PC-3 (cell line): ENCODE results near the gene CCDC88B. TPM values are rescaled to one million over a fixed set of nuclear protein-coding genes. Genes with fewer than 3 reads are reported as not detected.

Experiments
- ATAC-seq: fragments of 200-7000 bp; cut with Tn5 transposase; 2 replicates; pipeline ENCODE4 v1.9.1; 2020; ENCODE audit warnings: mild to moderate bottlenecking, moderate library complexity
- BruUV-seq: library from RNA; stranded (reverse); fragments of 400-500 nt; replicated peaks from 2 replicates; lab custom pipeline; 2021; lab: Mats Ljungman, UMichigan
- CTCF ChIA-PET: fragments of 300-600 bp; sonication (Branson Sonifier 250); formaldehyde crosslinking; loops from one replicate; lab custom pipeline; 2022; ENCODE audit warnings: antibody characterized with exemption; lab: Charles Lee
- POLR2A ChIA-PET: fragments of 300-600 bp; sonication (Branson Sonifier 250); formaldehyde crosslinking; loops from one replicate; lab custom pipeline; 2022; ENCODE audit warnings: antibody characterized with exemption; ENCODE audit not compliant: unreplicated experiment; lab: Charles Lee
- DNase-seq: peaks from one replicate; pipeline ENCODE4 v3.0.0-alpha.2; 2015
- H2AFZ ChIP-seq: fragments of 300-600 bp; sonication (generic); 2 replicates; pipeline ENCODE4 v1.6.0; 2016; ENCODE audit warnings: antibody characterized with exemption, low read length
- H3F3A ChIP-seq: fragments of 300-600 bp; sonication (generic); one replicate; pipeline ENCODE4 v1.6.0; 2017; ENCODE audit warnings: antibody characterized with exemption, low read length, control low read depth, mild to moderate bottlenecking; ENCODE audit not compliant: unreplicated experiment
- H3K27ac ChIP-seq: fragments of 300-600 bp; sonication (generic); 2 replicates; pipeline ENCODE4 v1.5.1; 2016; ENCODE audit warnings: mild to moderate bottlenecking, low read length
- H3K27me3 ChIP-seq: fragments of 300-600 bp; sonication (generic); 2 replicates; pipeline ENCODE4 v1.6.1; 2016; ENCODE audit warnings: low read length, mixed read lengths
- H3K36me3 ChIP-seq: fragments of 300-600 bp; sonication (generic); 2 replicates; pipeline ENCODE4 v1.6.1; 2016; ENCODE audit warnings: low read depth, mixed run types, low read length, mixed read lengths
- H3K4me1 ChIP-seq: fragments of 300-600 bp; sonication (generic); 2 replicates; pipeline ENCODE4 v1.5.1; 2016; ENCODE audit warnings: low read length; ENCODE audit not compliant: insufficient read depth
- H3K4me2 ChIP-seq: fragments of 300-600 bp; sonication (generic); 2 replicates; pipeline ENCODE4 v1.6.0; 2016; ENCODE audit warnings: low read length
- H3K4me3 ChIP-seq: fragments of 300-600 bp; sonication (generic); 2 replicates; pipeline ENCODE4 v1.5.1; 2016; ENCODE audit warnings: mild to moderate bottlenecking, low read length, mixed read lengths
- H3K79me2 ChIP-seq: fragments of 300-600 bp; sonication (generic); 2 replicates; pipeline ENCODE4 v1.6.1; 2017; ENCODE audit warnings: low read length, mixed read lengths
- H3K9ac ChIP-seq: fragments of 300-600 bp; sonication (generic); 2 replicates; pipeline ENCODE4 v1.6.0; 2016; ENCODE audit warnings: mild to moderate bottlenecking, low read length
- H3K9me2 ChIP-seq: fragments of 300-600 bp; sonication (generic); replicated peaks from 2 replicates; pipeline ENCODE4 v1.6.1; 2016; ENCODE audit warnings: mixed run types, low read length, mixed read lengths
- H3K9me3 ChIP-seq: fragments of 300-600 bp; sonication (generic); 2 replicates; pipeline ENCODE4 v1.6.1; 2016; ENCODE audit warnings: low read length, mixed read lengths
- H4K20me1 ChIP-seq: fragments of 300-600 bp; sonication (generic); 2 replicates; pipeline ENCODE4 v1.6.1; 2016; ENCODE audit warnings: low read length, mixed read lengths
- CTCF ChIP-seq: fragments of 300-600 bp; sonication (generic); conservative IDR thresholded peaks from 2 replicates; pipeline ENCODE4 v1.5.1; 2017; ENCODE audit warnings: antibody characterized with exemption, low read depth, mild to moderate bottlenecking, low read length
- EZH2 ChIP-seq: fragments of 300-600 bp; sonication (generic); IDR thresholded peaks from one replicate; pipeline ENCODE4 v1.6.1; 2017; ENCODE audit warnings: antibody characterized with exemption, mild to moderate bottlenecking, low read length; ENCODE audit not compliant: unreplicated experiment
- EZH2phosphoT487 ChIP-seq: fragments of 300-600 bp; sonication (generic); IDR thresholded peaks from 2 replicates; pipeline ENCODE4 v1.6.1; 2018; ENCODE audit warnings: mild to moderate bottlenecking, antibody characterized with exemption, low read length, borderline replicate concordance
- intact Hi-C: fragments of 100-400 bp; cut with micrococcal nuclease; formaldehyde crosslinking; loops from 2 replicates; pipeline ENCODE4 v1.9.0; 2023
- total RNA-seq: library from RNA; depleted of rRNA; stranded (reverse); fragments of >200 nt; gene quantifications from 2 replicates; pipeline ENCODE4 v1.2.3, GENCODE V29; 2014

The CCDC88B gene
- total RNA-seq, 1 experiment from 2014 or later, result 21.0 TPM

GRCh38 chr11:64342869-64343745, 3.1 kb downstream of the CCDC88B start:
- peak overlapping the region; percentile 84 for H2AFZ ChIP-seq
- H3K27me3 ChIP-seq, result no peaks in the 10 kb centered on the region
- no peaks in the 10 kb centered on the region for H3F3A ChIP-seq
- no TSS peak for BruUV-seq
- peak overlapping the region; percentile 65 for H3K4me3 ChIP-seq
- H4K20me1 ChIP-seq, result no peaks in the 10 kb centered on the region
- H3K9me2 ChIP-seq, result no peaks in the 10 kb centered on the region
- H3K27ac ChIP-seq, result no peak overlapping the region
- peak; percentile 1; the same call in 1 of the 2 replicates for ATAC-seq
- DNase-seq, result no peak
- ChIA-PET POLR2A (interaction anchor here (0.6 to 0.7 kb wide), 3 partner anchors 12 to 1679 kb away, joined by 3 to 7 read pairs (median 4); partner anchors contain the start of genes PRDX5 and TRMT112), CTCF (interaction anchor here (0.6 to 1.5 kb wide), 8 partner anchors 10 to 204 kb away, joined by 3 to 27 read pairs (median 6); partner anchors contain the start of genes PRDX5 and TRMT112)
- H3K36me3 ChIP-seq, result no peaks in the 10 kb centered on the region
- TF ChIP-seq CTCF (no peak), EZH2 (no peak), EZH2phosphoT487 (no peak)
- no peak overlapping the region for H3K9ac ChIP-seq
- H3K79me2 ChIP-seq, result no peaks in the 10 kb centered on the region
- H3K4me1 ChIP-seq, result peaks cover 12% of the 10 kb centered on the region
- H3K9me3 ChIP-seq, result no peaks in the 10 kb centered on the region
- intact Hi-C loops, result no loop called here
- H3K4me2 ChIP-seq, result peak overlapping the region; percentile 87

GRCh38 chr11:64343767-64344559, 4.0 kb downstream of the CCDC88B start:
- H3K9me3 ChIP-seq, result no peaks in the 10 kb centered on the region
- no peak for ATAC-seq
- no peaks in the 10 kb centered on the region for H4K20me1 ChIP-seq
- no peaks in the 10 kb centered on the region for H3K79me2 ChIP-seq
- no peaks in the 10 kb centered on the region for H3K9me2 ChIP-seq
- H3K9ac ChIP-seq, result no peak overlapping the region
- intact Hi-C loops, result no loop called here
- POLR2A ChIA-PET, result no interaction called here
- no peak overlapping the region for H3K4me3 ChIP-seq
- TF ChIP-seq CTCF, result peak; percentile 49
- TF ChIP-seq EZH2, result no peak
- no peaks in the 10 kb centered on the region for H3K27me3 ChIP-seq
- no peaks in the 10 kb centered on the region for H3F3A ChIP-seq
- H3K4me2 ChIP-seq, result no peak overlapping the region
- H2AFZ ChIP-seq, result no peak overlapping the region
- no peaks in the 10 kb centered on the region for H3K36me3 ChIP-seq
- BruUV-seq, result no TSS peak
- H3K27ac ChIP-seq, result no peak overlapping the region
- peaks cover 12% of the 10 kb centered on the region for H3K4me1 ChIP-seq
- CTCF ChIA-PET, result no interaction called here
- peak; percentile 30 for DNase-seq
